SU-DHL-6 (cell line): ENCODE data around the gene REEP5.

Experiments
- CTCF ChIP-seq: fragments of 200-600 bp; sonication (generic); IDR thresholded peaks from one replicate; pipeline ENCODE4 v1.5.1; 2017; ENCODE audit warnings: antibody characterized with exemption, mild to moderate bottlenecking, low read length, moderate library complexity; ENCODE audit not compliant: insufficient read depth, poor library complexity, severe bottlenecking
- EZH2phosphoT487 ChIP-seq: fragments of 200-600 bp; sonication (generic), shearing (Covaris generic); conservative IDR thresholded peaks from 2 replicates; pipeline ENCODE4 v1.6.1; 2018; ENCODE audit warnings: mild to moderate bottlenecking, antibody characterized with exemption, low read length, moderate library complexity, mixed read lengths

DNA sequence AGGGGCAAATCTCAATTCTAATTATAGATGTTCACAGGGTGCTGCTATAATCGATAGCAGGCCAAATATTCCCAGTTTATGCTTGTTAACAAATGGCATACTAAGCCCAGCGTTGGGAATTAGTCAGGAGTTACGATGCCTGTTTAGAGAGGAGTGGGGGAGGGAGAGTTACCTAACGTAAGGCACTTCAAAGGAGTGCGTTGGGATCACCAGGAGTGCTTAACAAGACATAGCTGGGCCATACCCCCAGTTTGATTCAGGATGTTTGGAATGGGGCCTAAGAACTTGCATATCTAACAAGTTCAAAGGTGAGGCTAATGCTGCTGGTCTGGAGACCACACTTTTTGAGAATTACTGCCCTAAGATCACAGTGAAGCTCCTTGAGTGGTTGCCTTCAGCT is 75.5 kb downstream of the REEP5 start:
- TF ChIP-seq CTCF: no peak
- no peak for TF ChIP-seq EZH2phosphoT487
